MM.1S (cell line): ENCODE data around the gene GAREM1.

ENCODE experiments used
- EZH2 ChIP-seq: fragments of 300-600 bp; sonication (generic); optimal IDR thresholded peaks from 2 replicates; pipeline ENCODE3; 2017; ENCODE audit warnings: low read depth, mild to moderate bottlenecking, antibody characterized with exemption, low read length, mixed read lengths
- EZH2phosphoT487 ChIP-seq: fragments of 300-600 bp; sonication (generic); IDR thresholded peaks from 2 replicates; pipeline ENCODE4 v1.6.1; 2018; ENCODE audit warnings: antibody characterized with exemption, low read length
- TF ChIP-seq, protein P1 (sequence below): fragments of 300-600 bp; sonication (generic); IDR thresholded peaks from 2 replicates; pipeline ENCODE4 v1.5.1; 2016; ENCODE audit warnings: antibody characterized with exemption, low read length, mixed read lengths

DNA sequence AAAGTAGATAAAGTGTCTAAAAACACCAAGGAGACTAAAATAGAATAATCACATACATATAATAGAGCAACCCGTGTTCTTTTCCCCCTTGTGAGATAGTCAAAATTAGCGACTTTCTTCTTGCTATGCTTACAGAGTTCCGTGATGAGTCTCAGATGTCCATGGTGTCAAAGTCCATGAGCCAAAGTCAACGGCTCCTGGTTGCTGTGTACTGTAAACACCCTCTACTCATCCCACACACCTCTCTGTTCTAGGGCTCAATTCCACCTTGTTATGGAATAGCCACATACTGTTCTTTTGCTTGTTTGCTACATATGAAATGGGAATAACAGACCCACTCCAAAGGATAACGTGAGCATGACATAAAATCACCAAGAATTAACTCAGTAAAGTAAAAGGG is 52.5 kb downstream of the GAREM1 start:
- TF ChIP-seq, protein P1, sequence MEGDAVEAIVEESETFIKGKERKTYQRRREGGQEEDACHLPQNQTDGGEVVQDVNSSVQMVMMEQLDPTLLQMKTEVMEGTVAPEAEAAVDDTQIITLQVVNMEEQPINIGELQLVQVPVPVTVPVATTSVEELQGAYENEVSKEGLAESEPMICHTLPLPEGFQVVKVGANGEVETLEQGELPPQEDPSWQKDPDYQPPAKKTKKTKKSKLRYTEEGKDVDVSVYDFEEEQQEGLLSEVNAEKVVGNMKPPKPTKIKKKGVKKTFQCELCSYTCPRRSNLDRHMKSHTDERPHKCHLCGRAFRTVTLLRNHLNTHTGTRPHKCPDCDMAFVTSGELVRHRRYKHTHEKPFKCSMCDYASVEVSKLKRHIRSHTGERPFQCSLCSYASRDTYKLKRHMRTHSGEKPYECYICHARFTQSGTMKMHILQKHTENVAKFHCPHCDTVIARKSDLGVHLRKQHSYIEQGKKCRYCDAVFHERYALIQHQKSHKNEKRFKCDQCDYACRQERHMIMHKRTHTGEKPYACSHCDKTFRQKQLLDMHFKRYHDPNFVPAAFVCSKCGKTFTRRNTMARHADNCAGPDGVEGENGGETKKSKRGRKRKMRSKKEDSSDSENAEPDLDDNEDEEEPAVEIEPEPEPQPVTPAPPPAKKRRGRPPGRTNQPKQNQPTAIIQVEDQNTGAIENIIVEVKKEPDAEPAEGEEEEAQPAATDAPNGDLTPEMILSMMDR, result no peak
- TF ChIP-seq EZH2phosphoT487, result no peak
- TF ChIP-seq EZH2, result no peak
